Measurements from ENCODE around the gene KCNH2. TPM values are rescaled to one million over a fixed set of nuclear protein-coding genes. Genes with fewer than 3 reads are reported as not detected.

The KCNH2 gene
- total RNA-seq, 6 experiments from 2014 or later: not detected

DNA sequence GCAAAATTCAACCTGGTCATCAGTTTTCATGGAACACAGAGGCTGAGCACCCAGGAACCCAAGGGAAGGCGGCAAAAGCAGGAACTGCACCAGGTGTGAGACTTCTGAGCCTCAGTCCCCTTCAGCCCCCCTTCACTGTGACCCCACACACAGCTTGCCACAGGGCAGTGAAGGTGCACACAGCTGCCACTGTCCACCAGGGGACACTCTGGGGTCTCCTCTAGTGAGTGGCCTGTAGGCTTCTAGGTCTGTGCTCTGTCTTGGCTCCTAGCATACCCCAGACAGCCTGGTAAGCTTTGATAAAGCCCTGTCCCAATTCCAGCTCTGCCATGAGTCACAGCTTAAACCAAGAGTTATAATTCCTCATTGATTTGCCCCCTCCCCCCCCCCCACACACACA is 12.1 kb downstream of the KCNH2 start:
- Mint-ChIP-seq H3K27ac (no peak overlapping the region), H3K36me3 (ENCODE audit: low read depth) (no peaks in the 10 kb centered on the region), H3K9me3 (no peaks in the 10 kb centered on the region), H3K4me1 (ENCODE audit: low read depth) (peaks cover 10% of the 10 kb centered on the region), H3K27me3 (ENCODE audit: insufficient read depth) (peaks cover 45% of the 10 kb centered on the region), H3K4me3 (no peak overlapping the region)
- TF ChIP-seq, protein P1, sequence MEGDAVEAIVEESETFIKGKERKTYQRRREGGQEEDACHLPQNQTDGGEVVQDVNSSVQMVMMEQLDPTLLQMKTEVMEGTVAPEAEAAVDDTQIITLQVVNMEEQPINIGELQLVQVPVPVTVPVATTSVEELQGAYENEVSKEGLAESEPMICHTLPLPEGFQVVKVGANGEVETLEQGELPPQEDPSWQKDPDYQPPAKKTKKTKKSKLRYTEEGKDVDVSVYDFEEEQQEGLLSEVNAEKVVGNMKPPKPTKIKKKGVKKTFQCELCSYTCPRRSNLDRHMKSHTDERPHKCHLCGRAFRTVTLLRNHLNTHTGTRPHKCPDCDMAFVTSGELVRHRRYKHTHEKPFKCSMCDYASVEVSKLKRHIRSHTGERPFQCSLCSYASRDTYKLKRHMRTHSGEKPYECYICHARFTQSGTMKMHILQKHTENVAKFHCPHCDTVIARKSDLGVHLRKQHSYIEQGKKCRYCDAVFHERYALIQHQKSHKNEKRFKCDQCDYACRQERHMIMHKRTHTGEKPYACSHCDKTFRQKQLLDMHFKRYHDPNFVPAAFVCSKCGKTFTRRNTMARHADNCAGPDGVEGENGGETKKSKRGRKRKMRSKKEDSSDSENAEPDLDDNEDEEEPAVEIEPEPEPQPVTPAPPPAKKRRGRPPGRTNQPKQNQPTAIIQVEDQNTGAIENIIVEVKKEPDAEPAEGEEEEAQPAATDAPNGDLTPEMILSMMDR (IDR thresholded peaks at IDR 0.05): peak; percentile 55
- DNase-seq: no peak

DNA sequence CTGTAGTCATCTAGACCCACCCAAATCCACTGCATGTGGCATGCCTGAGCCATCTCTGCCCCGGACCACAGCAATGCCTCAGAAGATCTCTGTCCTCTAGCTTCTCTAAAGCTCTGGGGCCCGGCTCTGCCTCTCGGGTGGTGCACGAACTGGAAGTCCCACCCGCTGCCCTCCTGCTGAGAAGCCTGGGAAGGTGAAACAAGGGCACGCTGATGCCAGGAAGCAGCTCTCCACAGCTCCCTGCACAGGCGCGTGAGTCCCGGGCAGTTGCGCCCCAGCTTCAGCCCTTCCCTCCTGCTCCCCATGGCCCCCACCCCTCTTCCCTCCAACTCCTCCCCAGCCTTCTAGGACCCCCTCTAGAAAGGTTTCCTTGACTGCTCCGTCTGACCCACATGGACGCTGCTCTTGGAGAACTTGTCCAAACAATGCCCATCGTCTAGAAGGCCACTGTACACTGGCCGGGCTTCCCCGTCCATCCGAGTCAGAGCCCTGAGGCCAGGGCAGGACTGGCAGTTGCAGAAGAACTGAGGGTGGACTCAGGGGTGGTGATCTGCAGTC is 12.8 kb downstream of the KCNH2 start:
- peaks cover 42% of the 10 kb centered on the region for H3K27me3 Mint-ChIP-seq (ENCODE audit: insufficient read depth)
- H3K4me3 Mint-ChIP-seq: no peak overlapping the region
- no peaks in the 10 kb centered on the region for H3K9me3 Mint-ChIP-seq
- no peak for DNase-seq
- peaks cover 10% of the 10 kb centered on the region for H3K4me1 Mint-ChIP-seq (ENCODE audit: low read depth)
- no peak overlapping the region for H3K27ac Mint-ChIP-seq
- H3K36me3 Mint-ChIP-seq (ENCODE audit: low read depth): no peaks in the 10 kb centered on the region
- TF ChIP-seq, protein P1 (IDR thresholded peaks at IDR 0.05): no peak

DNA sequence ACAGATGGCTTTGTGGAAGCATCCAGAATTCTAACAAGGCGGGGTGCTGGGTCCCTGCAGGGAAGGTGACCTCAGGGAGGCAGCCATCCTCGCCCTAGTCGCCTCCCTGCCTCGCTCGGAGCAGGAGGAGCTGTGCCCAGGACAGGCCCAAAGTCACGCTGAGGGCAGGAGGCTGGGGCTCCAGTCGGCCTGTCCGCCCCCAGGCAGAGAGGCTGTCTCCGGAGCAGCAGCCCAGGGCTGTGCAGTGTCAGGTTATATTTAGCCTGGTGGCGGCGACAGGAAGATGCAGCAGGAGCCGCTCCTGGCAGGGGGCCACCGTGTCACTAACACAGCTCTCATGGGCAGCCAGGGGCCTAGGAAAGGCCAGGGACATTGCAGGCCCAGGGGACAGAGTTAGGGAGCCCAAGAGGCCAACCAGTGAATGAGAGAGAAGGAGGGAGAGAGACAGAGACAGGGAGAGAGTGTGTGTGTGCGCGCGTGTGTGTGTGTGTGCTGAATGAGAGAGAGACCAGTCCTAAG is 13.5 kb downstream of the KCNH2 start:
- TF ChIP-seq, protein P1 (IDR thresholded peaks at IDR 0.05): 0 out of 2 replicates have a peak, but pooled peaks have one; percentile 15
- Mint-ChIP-seq H3K27me3 (ENCODE audit: insufficient read depth) (peaks cover 37% of the 10 kb centered on the region), H3K36me3 (ENCODE audit: low read depth) (no peaks in the 10 kb centered on the region), H3K27ac (no peak overlapping the region), H3K4me3 (no peak overlapping the region), H3K9me3 (no peaks in the 10 kb centered on the region), H3K4me1 (ENCODE audit: low read depth) (peaks cover 10% of the 10 kb centered on the region)
- no peak for DNase-seq

DNA sequence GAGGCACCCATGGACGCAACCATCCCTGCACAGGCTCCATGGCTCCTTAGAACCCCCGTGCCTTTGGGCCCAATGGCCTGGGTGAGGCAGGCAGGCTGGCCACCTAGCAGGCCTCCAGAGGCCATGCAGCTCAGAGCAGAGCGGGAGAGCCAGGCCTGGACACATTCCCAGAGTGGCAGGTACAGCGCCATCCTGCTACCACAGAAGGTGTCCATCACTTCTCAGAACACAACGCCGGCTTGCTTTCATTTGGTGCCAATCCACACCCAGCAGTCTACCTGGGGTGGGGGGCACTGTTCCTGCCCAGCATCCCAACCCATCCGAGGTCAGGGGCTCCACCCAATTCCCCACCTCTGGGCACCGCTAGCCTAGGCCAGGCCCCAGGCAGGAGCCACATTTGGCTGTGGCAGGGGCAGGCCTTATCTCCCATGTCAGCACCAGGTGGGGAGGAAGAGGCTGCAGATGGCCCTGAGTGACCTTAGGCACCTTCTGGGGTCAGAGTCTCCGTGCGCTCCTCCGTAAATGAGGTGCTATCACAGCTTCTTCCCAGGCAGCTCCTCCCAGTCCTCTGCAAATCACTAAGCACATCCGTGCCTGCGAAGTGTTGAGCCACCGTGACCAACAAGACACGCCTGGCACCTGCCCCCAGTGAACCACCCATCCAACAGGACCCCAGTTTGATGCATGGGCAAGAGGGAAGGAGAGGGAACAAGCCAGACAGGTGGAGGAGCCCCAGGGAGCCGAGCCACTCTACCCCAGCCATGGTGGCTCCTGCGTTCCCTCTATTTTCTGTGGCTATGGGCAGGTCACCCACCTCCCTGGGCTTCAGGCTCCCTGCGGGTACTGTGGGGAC is 14.2 kb downstream of the KCNH2 start:
- TF ChIP-seq, protein P1 (IDR thresholded peaks at IDR 0.05): no peak
- no peak overlapping the region for H3K27ac Mint-ChIP-seq
- H3K4me1 Mint-ChIP-seq (ENCODE audit: low read depth): peaks cover 10% of the 10 kb centered on the region
- no peak overlapping the region for H3K4me3 Mint-ChIP-seq
- no peaks in the 10 kb centered on the region for H3K36me3 Mint-ChIP-seq (ENCODE audit: low read depth)
- H3K9me3 Mint-ChIP-seq: no peaks in the 10 kb centered on the region
- DNase-seq: no peak
- peaks cover 38% of the 10 kb centered on the region for H3K27me3 Mint-ChIP-seq (ENCODE audit: insufficient read depth)

DNA sequence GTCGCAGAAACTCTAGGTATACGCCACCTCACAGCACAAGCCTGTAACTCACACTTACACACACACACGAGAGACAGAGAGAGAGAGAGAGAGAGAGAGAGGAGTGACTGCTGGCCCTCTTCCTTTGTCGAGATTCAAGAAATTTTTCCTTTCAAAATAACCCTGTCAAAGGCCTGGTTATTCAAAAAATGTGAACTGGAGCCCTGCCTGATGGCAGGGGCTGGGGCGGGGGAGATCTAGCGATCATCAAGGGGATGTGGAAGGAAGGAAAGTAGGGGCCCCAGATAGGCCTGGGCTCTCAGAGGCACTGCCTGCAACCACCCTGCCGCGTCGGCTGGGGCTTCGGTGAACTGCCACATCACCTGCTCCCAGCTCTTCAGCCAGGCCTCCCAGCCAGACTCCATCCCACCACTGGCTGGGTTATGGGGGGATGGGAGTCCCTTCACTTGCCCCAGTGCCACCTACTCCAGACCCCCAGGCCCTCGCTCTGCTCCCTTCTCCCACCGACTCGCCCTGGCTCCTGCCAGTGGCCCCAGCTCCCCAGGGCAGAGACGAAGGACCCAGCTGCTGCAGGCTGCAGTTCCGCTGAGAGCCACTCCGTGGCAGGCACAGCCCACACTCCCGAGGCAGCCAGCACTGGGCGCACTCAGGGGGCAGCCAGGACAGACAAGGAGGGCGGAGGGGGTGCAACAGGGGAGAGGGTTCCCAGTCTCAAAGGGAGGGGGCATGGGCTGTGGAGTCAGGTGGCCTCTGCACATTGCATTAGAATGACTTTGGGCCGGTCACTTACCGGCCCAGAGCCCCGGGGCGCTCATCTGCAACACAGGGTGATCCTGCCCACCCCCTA is 15.3 kb downstream of the KCNH2 start:
- Mint-ChIP-seq H3K4me1 (ENCODE audit: low read depth) (peaks cover 10% of the 10 kb centered on the region), H3K4me3 (no peak overlapping the region), H3K27ac (no peak overlapping the region; the same call in 1 of the 2 replicates), H3K9me3 (no peaks in the 10 kb centered on the region), H3K27me3 (ENCODE audit: insufficient read depth) (peaks cover 35% of the 10 kb centered on the region), H3K36me3 (ENCODE audit: low read depth) (no peaks in the 10 kb centered on the region)
- DNase-seq: peak; percentile 16
- TF ChIP-seq, protein P1 (IDR thresholded peaks at IDR 0.05): peak; percentile 86

All from HFFc6 (cell line).